ENCODE measurements around the gene CAND1. TPM values are rescaled to one million over a fixed set of nuclear protein-coding genes. Genes with fewer than 3 reads are reported as not detected.

The CAND1 gene
- total RNA-seq, 6 donors from 2014 or later = 39.2 to 96.3 (median 87.5) TPM

DNA sequence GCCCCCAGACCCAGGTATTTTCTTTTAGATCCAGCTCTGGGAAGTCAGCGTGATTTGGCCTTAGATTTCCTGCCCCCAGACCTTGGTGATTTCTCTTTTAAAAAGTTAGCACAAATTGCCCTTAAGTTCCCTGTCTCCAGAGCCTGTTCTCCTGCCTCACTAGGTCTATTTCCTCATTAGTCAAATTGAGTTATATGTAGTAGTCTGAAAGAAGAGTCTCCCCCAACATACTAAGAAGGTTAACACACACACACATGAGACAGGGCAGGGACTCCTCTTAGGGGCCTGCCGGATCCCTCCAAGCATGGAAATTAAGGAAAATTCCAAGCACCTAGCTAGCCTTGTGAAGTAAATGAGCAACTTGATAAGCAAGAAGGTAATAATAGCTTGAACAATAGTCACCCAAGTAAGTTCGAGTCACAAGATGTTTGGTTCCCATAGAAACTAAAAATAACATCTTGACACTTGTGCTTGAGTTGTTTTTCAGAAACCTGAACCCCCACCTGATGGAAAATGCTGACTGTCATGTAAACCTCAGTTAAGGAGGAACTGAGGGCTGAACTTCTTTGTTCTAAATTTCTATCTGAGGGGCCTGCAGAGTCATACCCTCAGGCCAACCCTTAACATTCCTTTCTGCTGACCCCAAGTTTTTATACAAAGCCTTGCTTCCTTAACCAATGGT lies 51.6 kb downstream of the CAND1 start:
- Histone ChIP-seq H3K27ac (no peak overlapping the region), H3K27me3 (no peaks in the 10 kb centered on the region), H3K9me3 (no peaks in the 10 kb centered on the region), H3K4me3 (no peak overlapping the region), H3K36me3 (peaks cover 0 to 8% (median 0%) of the 10 kb centered on the region in 4 donors), H3K4me1 (no peaks in the 10 kb centered on the region)
- WGBS, 2 donors = 74 to 77% methylated on average over 3 of the region's 3 CpGs
- ATAC-seq (ENCODE audit: low FRiP score in 2 of 2) (no peak), DNase-seq (no peak)
- no peak for TF ChIP-seq EP300 (IDR thresholded peaks at IDR 0.05)
- TF ChIP-seq, protein P1, sequence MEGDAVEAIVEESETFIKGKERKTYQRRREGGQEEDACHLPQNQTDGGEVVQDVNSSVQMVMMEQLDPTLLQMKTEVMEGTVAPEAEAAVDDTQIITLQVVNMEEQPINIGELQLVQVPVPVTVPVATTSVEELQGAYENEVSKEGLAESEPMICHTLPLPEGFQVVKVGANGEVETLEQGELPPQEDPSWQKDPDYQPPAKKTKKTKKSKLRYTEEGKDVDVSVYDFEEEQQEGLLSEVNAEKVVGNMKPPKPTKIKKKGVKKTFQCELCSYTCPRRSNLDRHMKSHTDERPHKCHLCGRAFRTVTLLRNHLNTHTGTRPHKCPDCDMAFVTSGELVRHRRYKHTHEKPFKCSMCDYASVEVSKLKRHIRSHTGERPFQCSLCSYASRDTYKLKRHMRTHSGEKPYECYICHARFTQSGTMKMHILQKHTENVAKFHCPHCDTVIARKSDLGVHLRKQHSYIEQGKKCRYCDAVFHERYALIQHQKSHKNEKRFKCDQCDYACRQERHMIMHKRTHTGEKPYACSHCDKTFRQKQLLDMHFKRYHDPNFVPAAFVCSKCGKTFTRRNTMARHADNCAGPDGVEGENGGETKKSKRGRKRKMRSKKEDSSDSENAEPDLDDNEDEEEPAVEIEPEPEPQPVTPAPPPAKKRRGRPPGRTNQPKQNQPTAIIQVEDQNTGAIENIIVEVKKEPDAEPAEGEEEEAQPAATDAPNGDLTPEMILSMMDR (IDR thresholded peaks at IDR 0.05) = no peak
- TF ChIP-seq POLR2AphosphoS5 (IDR thresholded peaks at IDR 0.05) = no peak
- no peak for TF ChIP-seq POLR2A (IDR thresholded peaks at IDR 0.05)

DNA sequence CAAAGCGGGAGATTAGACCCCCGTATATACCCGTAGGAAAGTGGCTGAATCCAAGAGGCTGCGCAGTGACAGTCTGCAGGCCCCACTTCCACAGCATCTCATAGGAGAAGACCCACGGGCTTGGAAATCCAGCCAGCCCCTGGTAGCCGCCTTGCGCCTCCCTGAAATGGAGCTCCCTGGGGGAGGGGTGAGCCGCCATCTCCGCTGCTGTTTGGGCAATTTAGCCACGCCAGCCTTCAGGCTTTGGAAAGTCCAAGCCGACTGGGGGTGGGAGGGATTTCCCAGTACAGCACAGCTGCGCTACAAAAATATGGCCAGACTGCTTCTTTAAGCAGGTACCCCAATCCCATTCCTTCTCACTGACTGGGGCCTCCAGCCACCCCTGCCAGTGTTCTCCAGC lies 53.4 kb downstream of the CAND1 start:
- ATAC-seq (ENCODE audit: low FRiP score in 2 of 2) (peak in 1 of 2 donors; percentile 15), DNase-seq (no peak)
- Histone ChIP-seq H3K27me3 (no peaks in the 10 kb centered on the region), H3K4me3 (no peak overlapping the region), H3K9me3 (no peaks in the 10 kb centered on the region), H3K27ac (no peak overlapping the region), H3K4me1 (no peaks in the 10 kb centered on the region), H3K36me3 (peaks cover 0 to 4% (median 0%) of the 10 kb centered on the region in 4 donors)
- TF ChIP-seq, protein P1 (IDR thresholded peaks at IDR 0.05) = no peak
- TF ChIP-seq POLR2AphosphoS5 (IDR thresholded peaks at IDR 0.05) = no peak
- no peak for TF ChIP-seq EP300 (IDR thresholded peaks at IDR 0.05)
- TF ChIP-seq POLR2A (IDR thresholded peaks at IDR 0.05) = no peak
- 97 to 100% methylated on average over 7 to 12 of the region's 12 CpGs for whole genome bisulfite sequencing, 2 donors

DNA sequence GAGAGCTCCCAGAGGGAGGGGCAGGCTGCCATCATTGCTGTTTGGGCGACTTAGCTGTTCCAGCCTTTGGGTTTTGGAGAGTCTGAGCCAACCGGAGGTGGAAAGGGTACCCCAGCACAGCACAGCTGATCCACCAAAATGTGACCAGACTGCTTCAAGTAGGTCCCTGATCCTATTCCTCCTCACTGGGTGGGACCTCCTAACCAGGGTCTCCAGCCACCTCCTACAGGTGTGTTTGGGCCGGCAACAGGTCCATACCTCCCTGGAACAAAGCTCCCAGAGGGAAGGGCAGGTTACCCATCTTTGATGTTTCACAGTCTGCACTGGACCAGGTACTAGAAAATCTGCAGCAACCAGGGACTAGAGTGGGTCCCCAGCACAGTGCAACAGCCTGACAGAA lies 53.8 kb downstream of the CAND1 start:
- Histone ChIP-seq H3K9me3 (no peaks in the 10 kb centered on the region), H3K4me1 (no peaks in the 10 kb centered on the region), H3K27ac (no peak overlapping the region), H3K27me3 (no peaks in the 10 kb centered on the region), H3K4me3 (no peak overlapping the region), H3K36me3 (peaks cover 0 to 4% (median 0%) of the 10 kb centered on the region in 4 donors)
- ATAC-seq (ENCODE audit: low FRiP score in 2 of 2) = no peak
- TF ChIP-seq EP300 (IDR thresholded peaks at IDR 0.05) (no peak), POLR2AphosphoS5 (IDR thresholded peaks at IDR 0.05) (no peak), POLR2A (IDR thresholded peaks at IDR 0.05) (no peak)
- TF ChIP-seq, protein P1 (IDR thresholded peaks at IDR 0.05) = no peak
- 97 to 100% methylated on average over 1 to 3 of the region's 3 CpGs for WGBS, 2 donors
- DNase-seq = no peak

DNA sequence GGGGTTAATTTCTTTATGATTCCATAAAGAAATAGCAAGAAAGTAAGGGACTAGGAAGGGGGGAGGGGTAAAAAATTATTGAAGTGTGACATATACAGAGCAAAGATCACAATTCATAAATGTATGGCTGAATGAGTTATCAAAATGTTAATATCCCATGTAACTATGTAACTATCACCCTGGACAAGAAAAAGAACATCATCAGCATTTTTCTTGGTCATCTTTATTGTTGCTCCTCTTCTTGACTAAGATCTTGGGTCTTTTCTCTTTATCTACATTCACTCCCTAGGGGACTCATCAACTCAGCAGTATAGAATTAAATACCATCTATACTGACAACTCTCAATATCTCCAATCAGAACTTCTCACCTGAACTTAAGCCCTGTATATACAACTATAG lies 57.5 kb downstream of the CAND1 start:
- no peaks in the 10 kb centered on the region for H3K9me3 ChIP-seq
- ATAC-seq (ENCODE audit: low FRiP score in 2 of 2) (no peak), DNase-seq (no peak)
- no peak overlapping the region for H3K27ac ChIP-seq
- H3K4me1 ChIP-seq = no peaks in the 10 kb centered on the region
- TF ChIP-seq POLR2A (IDR thresholded peaks at IDR 0.05) (no peak), EP300 (IDR thresholded peaks at IDR 0.05) (no peak), POLR2AphosphoS5 (IDR thresholded peaks at IDR 0.05) (no peak)
- TF ChIP-seq, protein P1 (IDR thresholded peaks at IDR 0.05) = no peak
- no peak overlapping the region for H3K4me3 ChIP-seq
- H3K36me3 ChIP-seq = no peaks in the 10 kb centered on the region
- H3K27me3 ChIP-seq = no peaks in the 10 kb centered on the region

DNA sequence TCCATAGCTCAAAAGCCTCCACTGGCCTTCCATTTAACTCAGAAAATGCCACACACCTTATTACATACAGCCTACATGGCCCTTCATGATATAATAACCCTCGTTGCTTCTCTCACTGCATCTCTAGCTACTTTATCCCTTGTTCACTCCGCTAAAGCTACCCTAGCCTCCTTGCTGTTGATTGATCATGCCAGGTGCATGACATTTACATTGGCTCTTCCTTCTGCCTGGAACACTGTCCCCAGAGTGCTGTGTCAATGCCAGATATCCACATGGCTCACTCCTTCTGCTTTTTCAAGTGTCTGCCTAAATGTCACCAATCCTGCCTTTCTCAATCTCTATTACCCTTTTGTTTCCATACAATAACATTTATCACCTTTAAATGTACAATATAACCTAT lies 58.3 kb downstream of the CAND1 start:
- TF ChIP-seq EP300 (IDR thresholded peaks at IDR 0.05) (no peak), POLR2AphosphoS5 (IDR thresholded peaks at IDR 0.05) (no peak), POLR2A (IDR thresholded peaks at IDR 0.05) (no peak)
- TF ChIP-seq, protein P1 (IDR thresholded peaks at IDR 0.05) = no peak
- Histone ChIP-seq H3K9me3 (no peaks in the 10 kb centered on the region), H3K36me3 (no peaks in the 10 kb centered on the region), H3K4me1 (no peaks in the 10 kb centered on the region), H3K27ac (no peak overlapping the region), H3K27me3 (no peaks in the 10 kb centered on the region), H3K4me3 (no peak overlapping the region)
- WGBS, 2 donors = 70 to 76% methylated on average over 2 of the region's 2 CpGs
- ATAC-seq (ENCODE audit: low FRiP score in 2 of 2) = no peak
- no peak for DNase-seq
